WERI-Rb-1 (cell line): ENCODE measurements around the gene SLC6A8.
A peak's percentile ranks its signal among the peaks of the same experiment; 100 is the strongest.

ENCODE experiments used
- DNase-seq: peaks from one replicate; pipeline ENCODE4 v3.0.0-alpha.2; 2020
- H3K27ac ChIP-seq: fragments of 250-450 bp; sonication (Bioruptor Pico); 2 replicates; pipeline ENCODE4 v1.5.1; 2020; ENCODE audit warnings: mild to moderate bottlenecking, moderate library complexity
- H3K27me3 ChIP-seq: fragments of 250-450 bp; sonication (Bioruptor Pico); 2 replicates; pipeline ENCODE4 v1.5.1; 2021; ENCODE audit warnings: mild to moderate bottlenecking, low read depth, moderate library complexity; ENCODE audit not compliant: insufficient read depth, severe bottlenecking
- H3K36me3 ChIP-seq: fragments of 250-450 bp; sonication (Bioruptor Pico); 2 replicates; pipeline ENCODE4 v1.5.1; 2020; ENCODE audit warnings: mild to moderate bottlenecking, moderate library complexity
- H3K4me3 ChIP-seq: 2 replicates; pipeline ENCODE4 v1.5.1; 2011; ENCODE audit warnings: low read depth, mild to moderate bottlenecking, control low read depth, low read length
- H3K9me3 ChIP-seq: fragments of 250-450 bp; sonication (Bioruptor Pico); 2 replicates; pipeline ENCODE4 v1.5.1; 2021; ENCODE audit warnings: mild to moderate bottlenecking, moderate library complexity; ENCODE audit not compliant: severe bottlenecking
- TF ChIP-seq, protein P1 (sequence below): IDR thresholded peaks from 2 replicates; pipeline ENCODE4 v1.5.1; 2011; ENCODE audit warnings: low read depth, mild to moderate bottlenecking, control low read depth, inconsistent platforms, low read length

Gene SLC6A8

GRCh38 chrX:153725039-153725831, 37.5 kb downstream of the SLC6A8 start:
- DNase-seq, result no peak
- peak overlapping the region; percentile 89 for H3K27ac ChIP-seq

DNA sequence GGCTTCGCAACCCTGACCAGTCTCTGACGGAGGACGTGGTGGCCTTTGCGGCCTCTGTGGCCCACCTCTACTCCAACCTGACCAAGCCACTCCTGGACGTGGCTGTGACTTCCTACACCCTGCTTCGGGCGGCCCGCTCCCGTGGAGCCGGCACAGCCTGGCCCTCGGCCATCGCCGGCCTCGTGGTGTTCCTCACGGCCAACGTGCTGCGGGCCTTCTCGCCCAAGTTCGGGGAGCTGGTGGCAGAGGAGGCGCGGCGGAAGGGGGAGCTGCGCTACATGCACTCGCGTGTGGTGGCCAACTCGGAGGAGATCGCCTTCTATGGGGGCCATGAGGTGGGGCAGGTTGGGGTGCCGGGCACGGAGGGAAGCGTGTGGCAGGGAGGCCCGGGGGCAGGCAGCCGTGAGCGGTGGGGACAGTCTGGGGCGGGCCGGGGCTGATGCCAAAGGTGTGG, 38.1 kb downstream of the SLC6A8 start:
- DNase-seq, result no peak
- peaks cover 31% of the 10 kb centered on the region for H3K36me3 ChIP-seq
- H3K9me3 ChIP-seq, result no peaks in the 10 kb centered on the region
- TF ChIP-seq, protein P1, sequence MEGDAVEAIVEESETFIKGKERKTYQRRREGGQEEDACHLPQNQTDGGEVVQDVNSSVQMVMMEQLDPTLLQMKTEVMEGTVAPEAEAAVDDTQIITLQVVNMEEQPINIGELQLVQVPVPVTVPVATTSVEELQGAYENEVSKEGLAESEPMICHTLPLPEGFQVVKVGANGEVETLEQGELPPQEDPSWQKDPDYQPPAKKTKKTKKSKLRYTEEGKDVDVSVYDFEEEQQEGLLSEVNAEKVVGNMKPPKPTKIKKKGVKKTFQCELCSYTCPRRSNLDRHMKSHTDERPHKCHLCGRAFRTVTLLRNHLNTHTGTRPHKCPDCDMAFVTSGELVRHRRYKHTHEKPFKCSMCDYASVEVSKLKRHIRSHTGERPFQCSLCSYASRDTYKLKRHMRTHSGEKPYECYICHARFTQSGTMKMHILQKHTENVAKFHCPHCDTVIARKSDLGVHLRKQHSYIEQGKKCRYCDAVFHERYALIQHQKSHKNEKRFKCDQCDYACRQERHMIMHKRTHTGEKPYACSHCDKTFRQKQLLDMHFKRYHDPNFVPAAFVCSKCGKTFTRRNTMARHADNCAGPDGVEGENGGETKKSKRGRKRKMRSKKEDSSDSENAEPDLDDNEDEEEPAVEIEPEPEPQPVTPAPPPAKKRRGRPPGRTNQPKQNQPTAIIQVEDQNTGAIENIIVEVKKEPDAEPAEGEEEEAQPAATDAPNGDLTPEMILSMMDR, result no peak
- no peak overlapping the region for H3K4me3 ChIP-seq
- peaks cover 10% of the 10 kb centered on the region for H3K27me3 ChIP-seq
- H3K27ac ChIP-seq, result peak overlapping the region; percentile 89

More at GRCh38 chrX:153725039-153725831, 37.5 kb downstream of the SLC6A8 start:
- peak overlapping the region; percentile 41 for H3K4me3 ChIP-seq
- TF ChIP-seq, protein P1, result no peak
- peaks cover 7% of the 10 kb centered on the region for H3K27me3 ChIP-seq
- H3K9me3 ChIP-seq, result no peaks in the 10 kb centered on the region
- peaks cover 34% of the 10 kb centered on the region for H3K36me3 ChIP-seq

DNA sequence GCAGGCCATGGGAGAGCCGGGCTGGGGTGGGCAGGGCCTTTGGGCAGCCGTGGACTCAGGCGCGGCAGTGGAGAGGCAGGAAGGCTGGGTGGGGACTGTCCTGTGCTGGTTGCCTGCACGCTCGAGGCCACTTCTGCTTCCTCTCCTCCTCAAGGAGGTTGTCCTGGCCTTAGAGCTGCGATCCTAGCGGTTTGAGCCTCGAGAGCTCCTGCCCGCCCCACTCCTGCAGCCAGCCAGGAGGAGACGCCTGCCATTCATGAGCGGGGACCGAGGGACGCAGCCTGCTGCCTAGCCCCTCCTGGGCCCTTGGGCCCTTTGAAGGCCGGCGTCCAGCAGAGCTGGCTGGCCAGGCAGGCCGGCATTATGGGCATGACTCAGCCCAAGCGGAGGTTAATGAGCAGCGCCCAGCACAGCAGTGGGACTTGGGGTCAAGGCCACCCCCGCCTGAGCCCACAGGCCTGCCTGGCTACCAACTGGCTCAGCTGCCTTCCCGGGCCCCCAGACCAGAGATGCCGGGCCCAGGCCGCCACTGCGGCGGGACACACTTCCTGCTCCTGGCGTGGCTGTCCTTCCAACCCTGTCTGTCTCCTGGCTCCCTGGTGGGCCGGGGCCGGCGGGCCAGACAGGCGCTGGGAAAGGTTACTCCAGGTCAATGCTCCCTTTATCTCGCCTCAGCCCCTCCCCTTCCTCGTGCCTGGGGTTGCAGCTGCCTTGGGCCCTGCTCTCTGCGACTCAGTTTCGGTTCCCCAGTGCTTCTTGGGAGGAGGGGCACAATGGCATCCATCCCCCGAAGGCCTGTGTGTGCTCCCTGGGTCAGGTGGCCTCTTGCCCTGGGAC, 38.8 kb downstream of the SLC6A8 start:
- Histone ChIP-seq H3K27me3 (peaks cover 10% of the 10 kb centered on the region), H3K4me3 (peak overlapping the region; percentile 29), H3K36me3 (peaks cover 29% of the 10 kb centered on the region), H3K27ac (peak overlapping the region; percentile 89), H3K9me3 (no peaks in the 10 kb centered on the region)
- DNase-seq, result peak; percentile 90
- TF ChIP-seq, protein P1, result no peak

GRCh38 chrX:153727123-153727931, 39.6 kb downstream of the SLC6A8 start:
- peaks cover 10% of the 10 kb centered on the region for H3K27me3 ChIP-seq
- H3K9me3 ChIP-seq, result no peaks in the 10 kb centered on the region
- peak overlapping the region; percentile 29 for H3K4me3 ChIP-seq
- DNase-seq, result no peak
- peak overlapping the region; percentile 89 for H3K27ac ChIP-seq
- H3K36me3 ChIP-seq, result peaks cover 29% of the 10 kb centered on the region
- TF ChIP-seq, protein P1, result no peak

DNA sequence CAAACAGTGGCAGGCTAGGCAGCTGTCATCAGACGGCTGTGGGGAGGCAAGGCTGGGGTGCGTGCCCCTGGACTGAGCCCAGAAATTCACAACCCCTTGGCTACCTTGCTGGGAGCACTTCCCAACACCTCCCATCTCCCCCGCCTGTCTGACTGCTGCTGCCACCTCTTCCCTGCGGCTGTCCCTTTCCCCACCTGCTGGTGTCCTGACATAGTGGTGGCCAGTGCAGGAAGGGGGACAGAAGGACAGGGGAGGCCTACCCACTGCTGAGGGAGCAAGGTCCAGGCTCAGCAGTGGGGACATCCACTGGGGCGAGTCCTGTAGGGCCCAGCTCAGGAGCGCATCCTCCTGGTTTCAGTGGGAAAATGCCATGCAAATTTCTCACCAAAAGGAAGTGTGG, 40.4 kb downstream of the SLC6A8 start:
- peaks cover 10% of the 10 kb centered on the region for H3K27me3 ChIP-seq
- TF ChIP-seq, protein P1, result peak; percentile 49
- DNase-seq, result no peak
- no peak overlapping the region; the same call in 1 of the 2 replicates for H3K27ac ChIP-seq
- no peaks in the 10 kb centered on the region for H3K9me3 ChIP-seq
- H3K4me3 ChIP-seq, result no peak overlapping the region
- H3K36me3 ChIP-seq, result peaks cover 22% of the 10 kb centered on the region
